Sigmoid colon (tissue), 4 donors: ENCODE results near the gene SCN4A.

Experiments used
- POLR2A ChIP-seq, 2 donors: fragments of 450-650 bp; IDR thresholded peaks; one replicate each; pipeline ENCODE4 v1.6.1; 2016; ENCODE audit warnings: antibody characterized with exemption in 2 of 2, mild to moderate bottlenecking in 2 of 2, moderate library complexity in 2 of 2
- POLR2AphosphoS5 ChIP-seq, 4 donors: sonication (generic); formaldehyde crosslinking; IDR thresholded peaks; one replicate each; pipeline ENCODE4 v1.6.1; 2017; ENCODE audit warnings: antibody characterized with exemption in 4 of 4
- TF ChIP-seq, protein P1 (sequence below), 4 experiments: fragments of 450-650 bp in 3 of 4; fragments of 200-600 bp in 1 of 4; IDR thresholded peaks; one replicate each; pipeline ENCODE4 v1.5.1; 2016 to 2019; ENCODE audit warnings: antibody characterized with exemption in 4 of 4, mild to moderate bottlenecking in 3 of 4, moderate library complexity in 2 of 4

DNA sequence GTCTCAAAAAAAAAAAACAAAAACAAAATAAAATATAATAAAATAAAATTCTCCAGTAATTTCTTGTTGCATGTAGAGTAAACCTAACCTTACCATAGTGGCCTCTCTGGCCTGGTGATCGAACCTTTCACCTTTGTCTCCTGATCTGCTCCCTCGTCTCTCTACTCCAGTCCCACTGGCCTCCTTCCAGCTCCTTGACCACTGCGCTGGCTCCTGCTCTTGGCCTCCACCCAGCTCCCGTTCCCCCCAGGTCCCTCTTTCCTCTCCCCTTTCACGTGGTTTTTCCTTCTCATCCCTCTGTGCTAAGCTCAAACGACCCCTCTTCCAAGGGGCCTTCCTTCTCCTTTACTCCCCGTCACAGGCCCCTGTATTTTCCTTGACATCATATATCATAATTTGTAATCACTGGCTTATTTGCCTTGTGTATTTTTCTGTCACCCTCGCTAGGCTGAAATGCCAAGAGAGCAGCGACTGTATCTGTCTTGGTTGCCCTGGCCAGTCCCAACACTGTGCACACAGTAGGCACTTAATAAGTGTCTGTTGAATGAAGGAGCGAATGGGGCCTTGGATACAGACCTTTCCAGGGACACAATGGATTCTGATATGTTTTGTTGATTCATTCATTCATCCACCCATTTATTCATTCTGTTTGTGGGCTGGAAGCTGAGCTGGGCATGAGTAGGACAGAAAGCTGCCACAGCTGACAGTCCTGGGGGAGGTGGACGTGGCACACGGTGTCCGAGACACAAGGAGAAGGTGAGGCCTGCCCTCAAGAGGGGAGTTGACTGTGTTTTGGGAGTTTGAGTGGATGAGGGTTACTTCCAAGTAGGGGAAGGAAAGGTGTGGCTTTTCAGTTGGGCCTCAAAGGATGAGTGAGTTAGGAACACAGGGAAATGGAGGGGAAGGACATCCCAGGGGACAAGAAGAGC is 5.8 kb upstream of the SCN4A start:
- TF ChIP-seq POLR2A (IDR thresholded peaks at IDR 0.05) (no peak), POLR2AphosphoS5 (IDR thresholded peaks at IDR 0.05) (no peak)
- TF ChIP-seq, protein P1, sequence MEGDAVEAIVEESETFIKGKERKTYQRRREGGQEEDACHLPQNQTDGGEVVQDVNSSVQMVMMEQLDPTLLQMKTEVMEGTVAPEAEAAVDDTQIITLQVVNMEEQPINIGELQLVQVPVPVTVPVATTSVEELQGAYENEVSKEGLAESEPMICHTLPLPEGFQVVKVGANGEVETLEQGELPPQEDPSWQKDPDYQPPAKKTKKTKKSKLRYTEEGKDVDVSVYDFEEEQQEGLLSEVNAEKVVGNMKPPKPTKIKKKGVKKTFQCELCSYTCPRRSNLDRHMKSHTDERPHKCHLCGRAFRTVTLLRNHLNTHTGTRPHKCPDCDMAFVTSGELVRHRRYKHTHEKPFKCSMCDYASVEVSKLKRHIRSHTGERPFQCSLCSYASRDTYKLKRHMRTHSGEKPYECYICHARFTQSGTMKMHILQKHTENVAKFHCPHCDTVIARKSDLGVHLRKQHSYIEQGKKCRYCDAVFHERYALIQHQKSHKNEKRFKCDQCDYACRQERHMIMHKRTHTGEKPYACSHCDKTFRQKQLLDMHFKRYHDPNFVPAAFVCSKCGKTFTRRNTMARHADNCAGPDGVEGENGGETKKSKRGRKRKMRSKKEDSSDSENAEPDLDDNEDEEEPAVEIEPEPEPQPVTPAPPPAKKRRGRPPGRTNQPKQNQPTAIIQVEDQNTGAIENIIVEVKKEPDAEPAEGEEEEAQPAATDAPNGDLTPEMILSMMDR (IDR thresholded peaks at IDR 0.05): no peak
